Measurements from ENCODE around the gene RPH3AL.
"Not testable (repeated sequence)": the region's sequence is repeated elsewhere in the genome, so short reads cannot be mapped to it uniquely, and the experiment has no call there.

The RPH3AL gene

GRCh38 chr17:226108-227077, 126.2 kb downstream of the RPH3AL start:
- DNase-seq (ENCODE audit: low read depth in 2 of 2) = no peak

- no peak for DNase-seq (ENCODE audit: low read depth in 2 of 2)
Measured at GRCh38 chr17:225551-225950, 127.1 kb downstream of the RPH3AL start.

DNA sequence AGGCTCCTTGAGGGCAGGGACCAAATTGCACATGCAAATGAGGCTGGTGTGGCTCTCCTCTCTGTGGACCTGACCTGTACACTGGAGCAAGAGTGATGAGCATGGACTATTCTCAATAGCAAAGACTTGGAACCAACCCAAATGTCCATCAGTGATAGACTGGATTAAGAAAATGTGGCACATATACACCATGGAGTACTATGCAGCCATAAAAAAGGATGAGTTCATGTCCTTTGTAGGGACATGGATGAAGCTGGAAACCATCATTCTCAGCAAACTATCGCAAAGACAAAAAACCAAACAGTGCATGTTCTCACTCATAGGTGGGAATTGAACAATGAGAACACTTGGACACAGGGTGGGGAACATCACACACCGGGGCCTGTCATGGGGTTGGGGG, 128.0 kb downstream of the RPH3AL start:
- DNase-seq (ENCODE audit: low read depth in 2 of 2) = not testable (repeated sequence)

- DNase-seq (ENCODE audit: low read depth in 2 of 2) = no peak
Measured at GRCh38 chr17:223723-224471, 128.7 kb downstream of the RPH3AL start.

GRCh38 chr17:222172-222571, 130.4 kb downstream of the RPH3AL start:
- no peak for DNase-seq (ENCODE audit: low read depth in 2 of 2)

- no peak for DNase-seq (ENCODE audit: low read depth in 2 of 2)
Measured at GRCh38 chr17:219696-220095, 132.9 kb downstream of the RPH3AL start.

- no peak for DNase-seq (ENCODE audit: low read depth in 2 of 2)
Measured at GRCh38 chr17:218432-219110, 134.0 kb downstream of the RPH3AL start.

DNA sequence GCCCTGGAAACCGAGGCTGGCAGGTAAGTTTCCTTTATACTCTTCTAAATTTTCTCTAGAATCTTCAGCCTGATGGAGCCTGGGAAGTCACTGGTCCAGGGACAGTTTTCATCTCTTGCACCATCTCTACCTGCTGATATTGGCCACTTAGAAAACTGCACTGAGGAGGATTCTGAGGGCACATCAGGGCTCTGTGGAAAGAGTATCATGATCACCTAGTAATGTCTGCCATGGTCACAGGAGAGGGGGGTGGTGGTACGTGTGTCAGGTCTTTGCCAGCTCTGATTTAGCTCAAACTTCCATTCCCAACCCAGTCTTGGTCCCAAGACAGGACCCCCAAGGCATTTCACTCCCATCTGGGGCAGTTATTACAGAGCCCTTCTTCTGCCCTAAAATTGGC, 136.0 kb downstream of the RPH3AL start:
- DNase-seq (ENCODE audit: low read depth in 2 of 2) = no peak

DNA sequence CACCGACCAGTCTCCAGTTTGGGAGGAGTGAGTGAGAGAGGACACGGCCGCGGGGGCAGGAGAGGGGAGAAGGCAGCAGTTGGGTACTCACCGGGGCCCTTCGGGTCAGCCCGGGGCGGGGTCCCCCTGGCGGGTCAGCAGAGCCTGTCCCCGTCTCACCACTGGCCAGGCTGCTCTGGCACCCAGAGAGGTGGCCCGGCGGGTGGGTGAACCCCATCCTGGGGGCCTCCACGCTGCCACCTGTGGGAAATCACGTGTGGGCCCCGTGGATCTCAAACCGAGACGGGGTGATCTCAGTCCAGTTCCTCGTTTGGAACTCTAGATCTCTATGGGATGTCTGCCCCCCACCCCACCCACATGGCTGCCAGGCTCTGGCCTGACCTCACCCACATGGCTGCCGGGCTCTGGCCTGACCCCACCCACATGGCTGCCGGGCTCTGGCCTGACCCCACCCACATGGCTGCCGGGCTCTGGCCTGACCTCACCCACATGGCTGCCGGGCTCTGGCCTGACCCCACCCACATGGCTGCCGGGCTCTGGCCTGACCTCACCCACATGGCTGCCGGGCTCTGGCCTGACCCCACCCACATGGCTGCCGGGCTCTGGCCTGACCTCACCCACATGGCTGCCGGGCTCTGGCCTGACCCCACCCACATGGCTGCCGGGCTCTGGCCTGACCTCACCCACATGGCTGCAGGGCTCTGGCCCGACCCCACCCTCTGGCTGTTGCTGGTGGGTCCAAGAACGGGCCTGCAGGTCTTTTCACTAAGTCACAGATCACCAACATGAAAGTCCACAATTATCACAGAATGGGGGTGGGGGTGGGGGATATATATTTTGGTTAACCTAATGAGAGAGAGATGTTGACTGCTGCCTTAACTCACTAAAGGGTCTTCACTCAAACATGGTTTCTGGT, 136.8 kb downstream of the RPH3AL start:
- peak in 1 of 2 donors; percentile 13 for DNase-seq (ENCODE audit: low read depth in 2 of 2)

DNA sequence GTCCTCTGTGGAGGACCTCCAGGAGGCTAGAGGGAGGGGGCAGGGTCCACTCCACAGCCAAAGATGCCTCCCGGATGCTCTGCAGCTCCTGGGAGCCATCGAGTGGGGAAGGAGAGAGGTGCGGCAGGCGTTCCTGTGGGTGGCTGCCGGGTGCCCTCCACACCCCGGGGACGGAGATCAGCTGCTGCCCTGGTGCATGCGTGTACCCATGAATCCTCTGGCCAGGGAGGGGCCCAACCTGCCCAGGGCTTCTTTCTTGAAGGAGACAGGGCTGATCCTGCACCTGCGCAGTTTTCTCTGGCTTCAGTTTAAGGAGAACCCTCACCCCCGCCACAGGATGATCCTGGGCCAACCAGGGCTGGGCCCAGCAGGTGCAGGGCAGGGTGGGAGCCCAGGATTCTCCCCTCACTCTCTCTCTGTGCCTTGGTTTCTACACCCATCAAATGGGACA, 137.7 kb downstream of the RPH3AL start:
- DNase-seq (ENCODE audit: low read depth in 2 of 2) = no peak

- no peak for DNase-seq (ENCODE audit: low read depth in 2 of 2)
Measured at GRCh38 chr17:213286-214105, 139.1 kb downstream of the RPH3AL start.

DNA sequence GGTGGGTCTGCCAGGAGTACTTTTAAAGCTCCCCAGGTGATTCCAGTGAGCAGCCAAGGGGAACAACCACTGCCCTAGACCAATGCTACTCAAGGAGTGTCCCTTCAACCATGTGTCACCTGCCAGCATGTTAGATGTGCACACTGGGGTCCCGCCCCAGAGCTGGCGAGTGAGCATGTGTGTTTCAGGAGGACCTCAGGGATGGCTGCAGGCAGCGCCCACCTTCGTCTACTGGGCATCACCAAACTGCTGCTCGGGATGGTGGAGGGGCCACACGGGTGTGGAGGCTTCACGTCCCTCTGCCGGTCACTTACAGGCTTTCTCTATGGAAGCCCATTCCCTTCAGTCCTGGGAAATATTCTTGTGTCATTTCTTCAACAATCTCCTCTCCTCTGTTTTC, 142.2 kb downstream of the RPH3AL start:
- no peak for DNase-seq (ENCODE audit: low read depth in 2 of 2)

DNA sequence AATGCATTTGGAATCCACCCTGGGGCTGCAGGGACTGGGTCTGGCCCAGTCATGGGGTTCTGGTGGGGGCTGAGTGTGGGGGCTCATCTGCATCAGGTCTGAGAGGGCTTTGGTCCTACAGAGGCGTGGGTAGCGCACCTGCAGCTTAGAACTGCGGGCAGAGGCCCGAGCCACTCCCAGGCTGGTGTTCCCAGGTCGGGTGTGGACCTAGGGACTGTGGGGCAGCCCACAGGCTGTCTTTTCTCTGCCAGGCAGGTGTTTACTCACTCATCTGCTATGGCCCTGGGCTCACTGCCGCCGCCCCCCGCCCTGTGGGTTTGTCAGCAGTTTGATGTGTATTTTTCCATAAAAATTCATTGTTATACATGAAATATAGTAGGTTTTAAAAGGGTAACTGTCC, 144.2 kb downstream of the RPH3AL start:
- DNase-seq (ENCODE audit: low read depth in 2 of 2) = no peak

GRCh38 chr17:207775-208174, 144.8 kb downstream of the RPH3AL start:
- DNase-seq (ENCODE audit: low read depth in 2 of 2) = no peak

- DNase-seq (ENCODE audit: low read depth in 2 of 2) = no peak
Measured at GRCh38 chr17:206941-207560, 145.6 kb downstream of the RPH3AL start.

GRCh38 chr17:206484-206883, 146.1 kb downstream of the RPH3AL start:
- not testable (repeated sequence) for DNase-seq (ENCODE audit: low read depth in 2 of 2)

DNA sequence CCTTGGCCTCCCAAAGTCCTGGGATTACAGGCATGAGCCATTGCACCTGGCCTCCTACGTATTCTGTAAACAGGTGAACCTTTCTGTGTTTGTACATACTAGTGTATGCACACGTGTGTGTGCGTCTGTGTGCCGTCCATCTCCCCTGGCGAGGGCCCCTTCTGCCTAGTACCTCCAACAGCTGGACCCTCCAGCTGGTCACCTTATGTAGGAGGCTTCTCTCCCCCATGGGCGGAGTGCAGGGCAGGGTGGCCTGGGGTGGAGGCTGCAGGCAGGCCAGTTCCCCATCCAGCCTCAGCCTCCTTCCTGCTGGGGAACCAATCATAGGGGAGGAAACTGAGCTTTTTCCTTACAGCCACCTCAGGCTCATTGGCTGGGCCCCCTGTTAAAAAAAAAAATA, 146.8 kb downstream of the RPH3AL start:
- DNase-seq (ENCODE audit: low read depth in 2 of 2) = no peak

DNA sequence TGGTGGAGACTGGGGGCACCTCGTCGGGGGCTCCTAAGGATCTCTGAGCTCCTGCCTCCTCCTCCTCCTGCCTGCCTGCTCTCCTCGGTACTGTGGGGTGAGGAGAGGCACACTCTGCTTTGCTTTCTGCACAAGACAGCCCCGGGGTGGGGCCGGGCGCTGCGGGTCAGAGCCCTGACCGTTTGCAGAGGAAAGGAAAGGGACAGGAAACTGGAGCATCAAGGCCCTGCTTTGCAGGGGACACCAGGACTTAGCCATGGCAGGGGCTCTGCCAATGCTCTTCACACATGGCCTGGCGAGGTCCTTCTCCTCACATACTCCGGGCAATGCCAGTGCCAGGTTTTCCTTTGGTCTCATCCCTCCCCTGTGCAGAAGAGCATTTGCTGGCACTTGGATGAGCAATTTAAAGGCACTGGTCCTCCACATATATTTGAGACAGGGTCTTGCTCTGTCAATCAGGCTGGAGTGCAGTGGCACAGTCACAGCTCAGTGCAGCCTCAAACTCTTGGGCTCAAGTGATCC, 147.4 kb downstream of the RPH3AL start:
- DNase-seq (ENCODE audit: low read depth in 2 of 2) = no peak

GRCh38 chr17:204427-205147, 148.0 kb downstream of the RPH3AL start:
- no peak for DNase-seq (ENCODE audit: low read depth in 2 of 2)
